HCT116 (cell line): ENCODE data around the gene CDC42BPA.

Source experiments
- EGR1 ChIP-seq: IDR thresholded peaks from 2 replicates; pipeline ENCODE4 v1.6.1; 2012; ENCODE audit warnings: low read depth
- TF ChIP-seq, protein P1 (sequence below), 3 experiments: fragments of 200-600 bp in 1 of 3; sonication (generic) in 1 of 3; IDR thresholded peaks in 2 of 3; conservative IDR thresholded peaks in 1 of 3; 2 replicates each; pipeline ENCODE4 v1.5.1; 2012 to 2017; ENCODE audit warnings: low read depth in 2 of 3, low read length in 2 of 3, antibody characterized with exemption in 1 of 3, borderline replicate concordance in 1 of 3, control low read depth in 1 of 3, mild to moderate bottlenecking in 1 of 3, mixed read lengths in 1 of 3, mixed run types in 1 of 3, moderate library complexity in 1 of 3; ENCODE audit not compliant: insufficient read depth in 1 of 3
- TF ChIP-seq, protein P2 (sequence below): IDR thresholded peaks from 2 replicates; pipeline ENCODE4 v1.6.1; 2012; ENCODE audit warnings: low read depth

DNA sequence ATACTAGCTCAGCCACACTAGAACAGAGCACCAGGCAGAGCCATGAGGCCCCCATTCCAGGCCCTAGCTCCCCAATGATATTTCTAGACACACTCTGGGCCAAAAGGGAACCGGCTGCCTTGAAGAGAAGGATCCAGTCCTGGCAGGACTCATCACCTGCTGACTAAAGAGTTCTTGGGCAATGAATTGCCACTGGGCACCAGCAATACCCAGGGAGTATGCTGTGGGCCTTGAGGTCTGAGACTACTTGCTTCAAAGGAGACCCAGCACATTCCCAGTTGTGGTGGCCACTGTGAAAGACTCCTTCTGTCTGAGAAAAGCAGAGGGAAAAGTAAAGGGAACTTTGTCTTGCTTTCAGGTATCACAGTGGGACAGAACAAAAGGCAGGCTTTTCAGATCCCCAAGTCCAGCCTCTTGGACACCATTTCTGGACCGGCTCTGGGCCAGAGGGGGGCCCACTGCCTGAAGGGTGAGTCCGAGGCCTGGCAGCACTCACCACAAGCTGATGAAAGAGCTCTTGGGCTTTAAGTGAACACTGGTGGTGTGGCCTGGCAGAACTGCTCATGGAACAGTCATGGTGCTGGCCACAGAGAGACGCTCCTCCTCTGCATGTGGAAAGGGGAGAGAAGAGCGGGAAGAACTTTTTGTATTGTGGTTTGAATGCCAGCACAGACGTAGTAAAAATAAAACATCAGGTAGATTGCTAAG lies 72.5 kb downstream of the CDC42BPA start:
- TF ChIP-seq EGR1 = no peak
- TF ChIP-seq, protein P1, sequence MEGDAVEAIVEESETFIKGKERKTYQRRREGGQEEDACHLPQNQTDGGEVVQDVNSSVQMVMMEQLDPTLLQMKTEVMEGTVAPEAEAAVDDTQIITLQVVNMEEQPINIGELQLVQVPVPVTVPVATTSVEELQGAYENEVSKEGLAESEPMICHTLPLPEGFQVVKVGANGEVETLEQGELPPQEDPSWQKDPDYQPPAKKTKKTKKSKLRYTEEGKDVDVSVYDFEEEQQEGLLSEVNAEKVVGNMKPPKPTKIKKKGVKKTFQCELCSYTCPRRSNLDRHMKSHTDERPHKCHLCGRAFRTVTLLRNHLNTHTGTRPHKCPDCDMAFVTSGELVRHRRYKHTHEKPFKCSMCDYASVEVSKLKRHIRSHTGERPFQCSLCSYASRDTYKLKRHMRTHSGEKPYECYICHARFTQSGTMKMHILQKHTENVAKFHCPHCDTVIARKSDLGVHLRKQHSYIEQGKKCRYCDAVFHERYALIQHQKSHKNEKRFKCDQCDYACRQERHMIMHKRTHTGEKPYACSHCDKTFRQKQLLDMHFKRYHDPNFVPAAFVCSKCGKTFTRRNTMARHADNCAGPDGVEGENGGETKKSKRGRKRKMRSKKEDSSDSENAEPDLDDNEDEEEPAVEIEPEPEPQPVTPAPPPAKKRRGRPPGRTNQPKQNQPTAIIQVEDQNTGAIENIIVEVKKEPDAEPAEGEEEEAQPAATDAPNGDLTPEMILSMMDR (IDR thresholded peaks at IDR 0.05 in 2 of 3, conservative IDR thresholded peaks at IDR 0.05 in 1 of 3; ENCODE audit: borderline replicate concordance in 1 of 3, insufficient read depth in 1 of 3, low read depth in 2 of 3, low read length in 2 of 3) = no peak
- TF ChIP-seq, protein P2, sequence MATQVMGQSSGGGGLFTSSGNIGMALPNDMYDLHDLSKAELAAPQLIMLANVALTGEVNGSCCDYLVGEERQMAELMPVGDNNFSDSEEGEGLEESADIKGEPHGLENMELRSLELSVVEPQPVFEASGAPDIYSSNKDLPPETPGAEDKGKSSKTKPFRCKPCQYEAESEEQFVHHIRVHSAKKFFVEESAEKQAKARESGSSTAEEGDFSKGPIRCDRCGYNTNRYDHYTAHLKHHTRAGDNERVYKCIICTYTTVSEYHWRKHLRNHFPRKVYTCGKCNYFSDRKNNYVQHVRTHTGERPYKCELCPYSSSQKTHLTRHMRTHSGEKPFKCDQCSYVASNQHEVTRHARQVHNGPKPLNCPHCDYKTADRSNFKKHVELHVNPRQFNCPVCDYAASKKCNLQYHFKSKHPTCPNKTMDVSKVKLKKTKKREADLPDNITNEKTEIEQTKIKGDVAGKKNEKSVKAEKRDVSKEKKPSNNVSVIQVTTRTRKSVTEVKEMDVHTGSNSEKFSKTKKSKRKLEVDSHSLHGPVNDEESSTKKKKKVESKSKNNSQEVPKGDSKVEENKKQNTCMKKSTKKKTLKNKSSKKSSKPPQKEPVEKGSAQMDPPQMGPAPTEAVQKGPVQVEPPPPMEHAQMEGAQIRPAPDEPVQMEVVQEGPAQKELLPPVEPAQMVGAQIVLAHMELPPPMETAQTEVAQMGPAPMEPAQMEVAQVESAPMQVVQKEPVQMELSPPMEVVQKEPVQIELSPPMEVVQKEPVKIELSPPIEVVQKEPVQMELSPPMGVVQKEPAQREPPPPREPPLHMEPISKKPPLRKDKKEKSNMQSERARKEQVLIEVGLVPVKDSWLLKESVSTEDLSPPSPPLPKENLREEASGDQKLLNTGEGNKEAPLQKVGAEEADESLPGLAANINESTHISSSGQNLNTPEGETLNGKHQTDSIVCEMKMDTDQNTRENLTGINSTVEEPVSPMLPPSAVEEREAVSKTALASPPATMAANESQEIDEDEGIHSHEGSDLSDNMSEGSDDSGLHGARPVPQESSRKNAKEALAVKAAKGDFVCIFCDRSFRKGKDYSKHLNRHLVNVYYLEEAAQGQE = no peak
